HepG2 (cell line): Measurements from ENCODE around the gene TFEB. TPM values are rescaled to one million over a fixed set of nuclear protein-coding genes. Genes with fewer than 3 reads are reported as not detected.

ENCODE experiments used
- ADNP ChIP-seq: sonication (generic); formaldehyde crosslinking; IDR thresholded peaks from 2 replicates; pipeline ENCODE4 v1.4.0; 2020; ENCODE audit warnings: missing genetic modification reagents
- GATAD1 ChIP-seq: IDR thresholded peaks from 2 replicates; pipeline ENCODE4 v1.6.1; 2016; ENCODE audit warnings: missing genetic modification reagents, missing compliant biosample characterization
- KAT7 ChIP-seq: IDR thresholded peaks from 2 replicates; pipeline ENCODE4 v1.6.1; 2018; ENCODE audit warnings: borderline replicate concordance, missing compliant biosample characterization
- KDM5A ChIP-seq: fragments of 200-600 bp; sonication (generic); IDR thresholded peaks from 2 replicates; pipeline ENCODE4 v1.7.0; 2018; ENCODE audit warnings: antibody characterized with exemption, mild to moderate bottlenecking, low read length, borderline replicate concordance
- NONO ChIP-seq, 2 experiments: fragments of 450-650 bp in 1 of 2; sonication (generic) in 1 of 2; formaldehyde crosslinking in 1 of 2; IDR thresholded peaks in 1 of 2; conservative IDR thresholded peaks in 1 of 2; 2 replicates each; pipeline versions ENCODE4 v1.6.1 to v1.8.0; 2017 to 2022; ENCODE audit warnings: mild to moderate bottlenecking in 1 of 2, missing genetic modification reagents in 1 of 2, moderate library complexity in 1 of 2
- NR2C2 ChIP-seq: sonication (generic); formaldehyde crosslinking; IDR thresholded peaks from 2 replicates; pipeline ENCODE4 v1.4.0; 2020; ENCODE audit warnings: missing genetic modification reagents, mild to moderate bottlenecking, moderate library complexity, borderline replicate concordance
- RBFOX2 ChIP-seq: fragments of 200-400 bp; formaldehyde crosslinking; IDR thresholded peaks from 2 replicates; pipeline ENCODE4 v1.6.1; 2017; ENCODE audit warnings: low read depth, mild to moderate bottlenecking, low read length
- SOX13 ChIP-seq, 3 experiments: fragments of 450-650 bp in 1 of 3; sonication (generic) in 1 of 3; formaldehyde crosslinking in 1 of 3; IDR thresholded peaks in 2 of 3; conservative IDR thresholded peaks in 1 of 3; 2 replicates each; pipeline versions ENCODE4 v1.5.0 to v1.6.1; 2016 to 2020; ENCODE audit warnings: antibody characterized with exemption in 1 of 3, mild to moderate bottlenecking in 1 of 3, missing compliant biosample characterization in 1 of 3, missing genetic modification reagents in 1 of 3, moderate library complexity in 1 of 3
- TMF1 ChIP-seq: sonication (generic); formaldehyde crosslinking; IDR thresholded peaks from 2 replicates; pipeline ENCODE4 v1.8.1; 2022; ENCODE audit warnings: low read depth, missing genetic modification reagents
- U2AF1 ChIP-seq: fragments of 200-400 bp; formaldehyde crosslinking; optimal IDR thresholded peaks from 2 replicates; pipeline ENCODE3; 2017; ENCODE audit warnings: mild to moderate bottlenecking, low read depth, low read length
- ZFP62 ChIP-seq: sonication (generic); formaldehyde crosslinking; IDR thresholded peaks from 2 replicates; pipeline ENCODE4 v1.4.0; 2020; ENCODE audit warnings: missing genetic modification reagents
- ZMYM3 ChIP-seq: sonication (generic); formaldehyde crosslinking; IDR thresholded peaks from 2 replicates; pipeline ENCODE4 v1.5.1; 2020; ENCODE audit warnings: mild to moderate bottlenecking, missing genetic modification reagents
- ZMYM4 ChIP-seq: sonication (generic); formaldehyde crosslinking; IDR thresholded peaks from 2 replicates; pipeline ENCODE4 v1.8.1; 2023; ENCODE audit warnings: mild to moderate bottlenecking, missing genetic modification reagents
- ZNF30 ChIP-seq: sonication (generic); formaldehyde crosslinking; IDR thresholded peaks from 2 replicates; pipeline ENCODE4 v1.5.0; 2020; ENCODE audit warnings: mild to moderate bottlenecking, missing genetic modification reagents
- ZNF562 ChIP-seq: sonication (generic); formaldehyde crosslinking; IDR thresholded peaks from 2 replicates; pipeline ENCODE4 v1.8.0; 2022; ENCODE audit warnings: missing genetic modification reagents, borderline replicate concordance
- polyA plus RNA-seq, 8 experiments: library from polyadenylated mRNA; depleted of rRNA in 3 of 8; stranded (reverse) in 7 of 8; unstranded in 1 of 8; fragments of >200 nt; fragmentation: Illumina TruSeq in 4 of 8; extraction: Trizol in 4 of 8; gene quantifications; 2 replicates each; pipeline versions ENCODE4 v1.2.1 to v1.2.3, GENCODE V29; 2011 to 2016; ENCODE audit warnings: low read depth in 4 of 8, missing spikeins in 1 of 8, mixed read lengths in 1 of 8; ENCODE audit not compliant: insufficient read depth in 1 of 8
- total RNA-seq, 5 experiments: library from RNA; depleted of rRNA; stranded (reverse); fragments of >200 nt; fragmentation: Illumina TruSeq; extraction: Trizol; gene quantifications; 2 replicates each; pipeline ENCODE4 v1.2.3, GENCODE V29; 2016; ENCODE audit warnings: low read depth in 1 of 5

Gene TFEB
- total and polyA plus RNA-seq, 2 of the 13 experiments (the other 11 are each of a cell fraction or from before 2014, with no cell fraction given), result 13.3 to 18.7 TPM

- no peak for TF ChIP-seq ZNF562 (CRISPR knock-in tag)
- 0 out of 2 replicates have a peak, but pooled peaks have one; percentile 16 for TF ChIP-seq ZMYM3
- no peak for TF ChIP-seq ZFP62
- TF ChIP-seq KDM5A, result no peak
- TF ChIP-seq KAT7 (CRISPR knock-in tag), result no peak
- no peak for TF ChIP-seq RBFOX2
- TF ChIP-seq U2AF1, result no peak
- TF ChIP-seq ADNP (CRISPR knock-in tag), result 0 out of 2 replicates have a peak, but pooled peaks have one; percentile 13
- TF ChIP-seq GATAD1 (CRISPR knock-in tag), result no peak
- TF ChIP-seq NR2C2 (CRISPR knock-in tag), result no peak
- TF ChIP-seq NONO (IDR thresholded peaks at IDR 0.05), result no peak
- TF ChIP-seq NONO (CRISPR knock-in tag; conservative IDR thresholded peaks at IDR 0.05), result no peak
- TF ChIP-seq SOX13 (IDR thresholded peaks at IDR 0.05), result no peak
- no peak for TF ChIP-seq SOX13 (CRISPR knock-in tag; conservative IDR thresholded peaks at IDR 0.05 in 1 of 2, IDR thresholded peaks at IDR 0.05 in 1 of 2)
- TF ChIP-seq ZMYM4 (CRISPR knock-in tag), result no peak
- no peak for TF ChIP-seq TMF1 (CRISPR knock-in tag)
- TF ChIP-seq ZNF30 (CRISPR knock-in tag), result no peak
- TF ChIP-seq, all 625 proteins: peak for 3
Measured at GRCh38 chr6:41759905-41760579, 24.6 kb upstream of the TFEB start (continued).
